Heart left ventricle (tissue), 13 donors: ENCODE data around the gene ENAH.
A peak's percentile ranks its signal among the peaks of the same experiment; 100 is the strongest.

ENCODE experiments used
- POLR2A ChIP-seq, 2 donors: fragments of 450-650 bp; IDR thresholded peaks; one replicate each; pipeline ENCODE4 v1.6.1; 2017; ENCODE audit warnings: antibody characterized with exemption in 2 of 2, mild to moderate bottlenecking in 2 of 2, moderate library complexity in 2 of 2
- TF ChIP-seq, protein P1 (sequence below), 12 donors: fragments of 200-600 bp; sonication (generic) in 4 of 12; IDR thresholded peaks; one replicate each; pipeline versions ENCODE4 v1.5.0 to v1.8.0; 2018 to 2022; ENCODE audit warnings: antibody characterized with exemption in 12 of 12, mild to moderate bottlenecking in 5 of 12
- donor health status: ischemic (EF 13 %, LVEDD 7.1; RV severe dilation, severe dysfunction).
- donor health status: DM: no; HTN: yes; CAD: no.
- donor health status: DM: no; HTN: no; CAD: no.
- donor health status: ischemic (EF 25% LVEDD 6.9; RV normal size, moderate dysfunction).
- donor health status: ischemic (EF 25% LVEDD 5.7; RV mildly dilated, moderate dysfunction).
- donor health status: ischemic (EF 35%, LVEDD 5.7; RV mildly dilated, moderate dysfunction).
- donor health status: nonischemic (EF 11% LVEDD 7.7; RV severe dilation, severe dysfunction).
- donor health status: DM: yes; HTN: yes; CAD: no.
- donor health status: PGD.
- donor health status: ischemic (EF 29% LVEDD 5.4; RV normal size, mild dysfunction).
- donor health status: nonischemic (EF 23%, LVEDD 6.1; RV moderate dilation, normal function).

DNA sequence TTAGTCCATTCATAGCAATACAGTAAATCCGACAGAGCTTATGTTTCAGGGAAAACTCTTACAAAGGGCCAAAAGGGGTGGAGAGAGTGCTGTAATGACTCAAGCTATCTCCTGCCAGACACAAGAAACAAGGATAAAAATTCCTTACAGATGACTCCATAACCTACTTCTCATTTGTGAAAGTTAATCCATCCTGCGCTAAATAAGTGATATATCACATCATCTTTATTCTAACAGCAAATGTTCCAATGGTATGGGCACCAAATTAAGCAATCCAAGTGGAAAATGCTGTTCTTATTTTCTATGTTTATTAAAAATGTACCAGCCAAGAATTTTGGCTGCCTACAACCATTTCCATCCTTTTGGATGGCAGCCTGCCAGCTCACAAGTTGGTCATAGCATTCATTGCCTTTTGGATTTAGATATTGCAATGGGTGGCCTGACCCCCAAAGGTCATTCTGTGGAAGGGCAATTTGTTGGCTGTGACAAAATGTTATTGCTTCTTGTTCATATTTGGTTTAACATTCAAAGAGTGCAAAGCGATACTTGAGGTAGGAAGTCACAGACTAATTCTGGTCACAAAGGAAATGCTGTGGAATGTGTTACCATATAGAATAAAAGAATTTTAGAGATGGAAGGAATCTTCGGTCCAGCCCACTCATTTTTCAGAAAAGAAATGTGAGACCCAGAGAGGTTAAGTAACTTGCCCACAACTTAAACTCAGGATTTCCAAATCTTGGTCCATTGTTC, 2.8 kb upstream of the ENAH start:
- TF ChIP-seq POLR2A (IDR thresholded peaks at IDR 0.05), result no peak
- TF ChIP-seq, protein P1, sequence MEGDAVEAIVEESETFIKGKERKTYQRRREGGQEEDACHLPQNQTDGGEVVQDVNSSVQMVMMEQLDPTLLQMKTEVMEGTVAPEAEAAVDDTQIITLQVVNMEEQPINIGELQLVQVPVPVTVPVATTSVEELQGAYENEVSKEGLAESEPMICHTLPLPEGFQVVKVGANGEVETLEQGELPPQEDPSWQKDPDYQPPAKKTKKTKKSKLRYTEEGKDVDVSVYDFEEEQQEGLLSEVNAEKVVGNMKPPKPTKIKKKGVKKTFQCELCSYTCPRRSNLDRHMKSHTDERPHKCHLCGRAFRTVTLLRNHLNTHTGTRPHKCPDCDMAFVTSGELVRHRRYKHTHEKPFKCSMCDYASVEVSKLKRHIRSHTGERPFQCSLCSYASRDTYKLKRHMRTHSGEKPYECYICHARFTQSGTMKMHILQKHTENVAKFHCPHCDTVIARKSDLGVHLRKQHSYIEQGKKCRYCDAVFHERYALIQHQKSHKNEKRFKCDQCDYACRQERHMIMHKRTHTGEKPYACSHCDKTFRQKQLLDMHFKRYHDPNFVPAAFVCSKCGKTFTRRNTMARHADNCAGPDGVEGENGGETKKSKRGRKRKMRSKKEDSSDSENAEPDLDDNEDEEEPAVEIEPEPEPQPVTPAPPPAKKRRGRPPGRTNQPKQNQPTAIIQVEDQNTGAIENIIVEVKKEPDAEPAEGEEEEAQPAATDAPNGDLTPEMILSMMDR (IDR thresholded peaks at IDR 0.05), result peak in 5 of 12 donors; percentile 8 to 30 (median 17)
